CD4-positive, alpha-beta memory T cell (primary cell): ENCODE measurements around the gene FOXP1. TPM values are rescaled to one million over a fixed set of nuclear protein-coding genes. Genes with fewer than 3 reads are reported as not detected.

Experiments used
- CTCF ChIA-PET: fragments of 350-600 bp; sonication (Branson Sonifier 250); formaldehyde crosslinking; loops from one replicate; lab custom pipeline; 2021; ENCODE audit warnings: inconsistent platforms; ENCODE audit not compliant: partially characterized antibody; lab: Charles Lee
- POLR2A ChIA-PET: fragments of 350-600 bp; sonication (Branson Sonifier 250); formaldehyde crosslinking; loops from one replicate; lab custom pipeline; 2021; ENCODE audit not compliant: partially characterized antibody; lab: Charles Lee
- DNase-seq, 5 donors: peaks; one replicate each; pipeline versions ENCODE4 v3.0.0 to v3.0.0-alpha.2; 2020 to 2022; ENCODE audit warnings: mixed read lengths in 1 of 5
- H3K27ac ChIP-seq: one replicate; pipeline ENCODE4 v1.7.0; 2013; ENCODE audit warnings: low read depth, low read length
- H3K27me3 ChIP-seq: 2 replicates; pipeline ENCODE4 v1.7.0; 2013; ENCODE audit warnings: mild to moderate bottlenecking, low read length, moderate library complexity; ENCODE audit not compliant: insufficient read depth
- H3K36me3 ChIP-seq: 2 replicates; pipeline ENCODE4 v1.7.0; 2013; ENCODE audit warnings: mild to moderate bottlenecking, low read length, moderate library complexity; ENCODE audit not compliant: insufficient read depth
- H3K4me1 ChIP-seq: 2 replicates; pipeline ENCODE4 v1.7.0; 2013; ENCODE audit warnings: mild to moderate bottlenecking, low read length, moderate library complexity; ENCODE audit not compliant: insufficient read depth
- H3K4me3 ChIP-seq, 2 donors: one replicate each; pipeline ENCODE4 v1.7.0; 2013; ENCODE audit warnings: low read length in 2 of 2, mild to moderate bottlenecking in 1 of 2
- H3K9me3 ChIP-seq, 2 donors: one replicate each; pipeline ENCODE4 v1.7.0; 2013; ENCODE audit warnings: low read length in 2 of 2, control low read depth in 1 of 2; ENCODE audit not compliant: control insufficient read depth in 1 of 2
- H3K27ac Mint-ChIP-seq, 7 donors: one replicate each; pipeline ENCODE4 v1.8.0; 2020 to 2021; ENCODE audit warnings: mixed read lengths in 7 of 7, mild to moderate bottlenecking in 6 of 7, inconsistent platforms in 3 of 7, moderate library complexity in 3 of 7
- H3K27me3 Mint-ChIP-seq, 2 donors: one replicate each; pipeline ENCODE4 v1.8.0; 2020 to 2021; ENCODE audit warnings: mixed read lengths in 2 of 2
- H3K36me3 Mint-ChIP-seq, 2 donors: one replicate each; pipeline ENCODE4 v1.8.0; 2020 to 2021; ENCODE audit warnings: mixed read lengths in 2 of 2, inconsistent platforms in 1 of 2, mild to moderate bottlenecking in 1 of 2
- H3K4me1 Mint-ChIP-seq, 4 donors: one replicate each; pipeline ENCODE4 v1.8.0; 2020 to 2021; ENCODE audit warnings: mixed read lengths in 4 of 4, mild to moderate bottlenecking in 1 of 4
- H3K4me3 Mint-ChIP-seq, 8 donors: one replicate each; pipeline ENCODE4 v1.8.0; 2020 to 2021; ENCODE audit warnings: mixed read lengths in 8 of 8, mild to moderate bottlenecking in 7 of 8, moderate library complexity in 6 of 8, inconsistent platforms in 3 of 8
- H3K9me3 Mint-ChIP-seq, 8 donors: one replicate each; pipeline ENCODE4 v1.8.0; 2020 to 2021; ENCODE audit warnings: mixed read lengths in 8 of 8, mild to moderate bottlenecking in 5 of 8, inconsistent platforms in 3 of 8, moderate library complexity in 1 of 8
- intact Hi-C: fragments of 100-400 bp; cut with micrococcal nuclease; formaldehyde crosslinking; loops from one replicate; pipeline ENCODE4 v1.15.1; 2023
- polyA plus RNA-seq, 2 donors: library from polyadenylated mRNA; unstranded; fragments of 300-500 nt; fragmentation: Illumina TruSeq; gene quantifications; one replicate each; pipeline ENCODE4 v1.2.3, GENCODE V29; 2021
- total RNA-seq, 2 experiments: library from RNA; stranded (reverse); gene quantifications; one replicate each; pipeline ENCODE4 v1.2.3, GENCODE V29; 2021

Gene FOXP1
- total and polyA plus RNA-seq, 4 experiments from 2014 or later, result 189 to 348 (median 279) TPM

DNA sequence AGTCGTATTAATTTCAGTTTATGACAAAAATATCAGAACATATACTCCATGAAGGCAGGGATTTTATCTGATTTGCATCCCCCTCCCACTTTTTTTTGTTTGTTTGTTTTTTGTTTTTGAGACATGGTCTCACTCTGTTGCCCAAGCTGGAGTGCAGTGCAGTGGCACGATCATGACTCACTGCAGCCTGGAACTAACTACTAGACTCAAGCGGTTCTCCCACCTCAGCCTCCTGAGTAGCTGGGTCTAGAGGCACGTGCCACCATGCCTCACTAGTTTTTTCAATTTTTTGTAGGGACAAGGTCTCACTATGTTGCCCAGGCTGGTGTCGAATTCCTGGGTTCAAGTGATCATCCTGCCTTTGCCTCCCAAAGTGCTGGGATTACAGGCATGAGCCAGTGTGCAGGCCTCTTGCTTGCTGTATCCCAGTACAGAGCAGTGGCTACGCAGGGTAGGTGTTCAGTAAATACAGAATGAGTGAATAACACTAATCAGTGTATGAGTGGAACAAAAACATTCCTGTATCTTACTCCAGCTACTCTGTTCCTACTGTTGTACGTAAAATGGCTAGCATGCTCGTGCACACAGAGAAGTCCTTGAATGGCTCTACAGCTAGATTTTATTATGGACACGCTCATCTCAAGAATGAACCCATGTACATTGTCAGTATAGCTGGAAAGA lies 272.4 kb downstream of the FOXP1 start:
- H3K27me3 Mint-ChIP-seq, result no peaks in the 10 kb centered on the region
- ChIA-PET CTCF (no interaction called here), POLR2A (no interaction called here)
- Histone ChIP-seq H3K9me3 (no peaks in the 10 kb centered on the region), H3K27ac (no peak overlapping the region), H3K4me1 (peaks cover 48% of the 10 kb centered on the region), H3K4me3 (no peak overlapping the region), H3K27me3 (no peaks in the 10 kb centered on the region), H3K36me3 (no peaks in the 10 kb centered on the region)
- DNase-seq, result no peak
- intact Hi-C loops, result no loop called here
- H3K9me3 Mint-ChIP-seq, result no peaks in the 10 kb centered on the region
- peaks cover 22 to 27% of the 10 kb centered on the region in 2 donors for H3K36me3 Mint-ChIP-seq
- no peak overlapping the region for H3K4me3 Mint-ChIP-seq
- peaks cover 37 to 65% (median 50%) of the 10 kb centered on the region in 4 donors for H3K4me1 Mint-ChIP-seq
- peak overlapping the region in 3 of 7 donors; percentile 44 to 76 (median 66) for H3K27ac Mint-ChIP-seq

DNA sequence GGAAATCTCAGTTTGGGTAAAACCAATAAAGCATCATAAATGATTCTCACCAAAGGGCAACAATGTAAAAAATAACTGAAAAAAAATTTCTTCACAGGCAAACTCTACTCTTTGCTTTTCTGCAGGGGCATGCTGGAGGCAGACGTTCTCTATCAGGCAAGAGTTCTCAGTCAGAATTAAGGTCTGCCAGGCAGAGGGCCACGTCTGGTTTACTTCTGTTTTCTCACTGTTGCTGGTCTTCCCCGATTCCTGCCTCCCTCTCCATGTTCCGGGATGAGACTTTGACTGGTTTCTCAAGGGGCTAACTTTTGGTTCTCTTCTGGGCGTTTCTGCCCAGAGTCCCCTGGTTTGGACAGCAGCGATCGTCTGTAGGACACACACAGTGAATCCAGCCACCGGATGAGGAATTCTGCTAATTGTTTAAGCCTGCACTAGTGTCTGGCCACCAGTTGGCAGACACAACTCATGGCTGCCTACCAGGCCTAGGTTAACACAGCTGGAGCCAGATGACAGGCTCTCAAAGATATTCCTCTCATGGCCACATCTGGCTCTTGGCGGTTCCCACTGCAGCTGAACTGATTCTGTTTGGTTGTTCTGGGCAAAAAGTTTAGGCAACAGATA lies 273.1 kb downstream of the FOXP1 start:
- POLR2A ChIA-PET, result interaction anchor here (1.0 kb wide), 1 partner anchor 242 kb away, joined by 3 read pairs; no protein-coding TSS in a partner anchor
- Mint-ChIP-seq H3K36me3 (peaks cover 22 to 24% of the 10 kb centered on the region in 2 donors), H3K4me1 (peaks cover 39 to 65% (median 50%) of the 10 kb centered on the region in 4 donors), H3K27ac (peak overlapping the region; percentile 35 to 74 (median 63)), H3K4me3 (peak overlapping the region in 2 of 8 donors; percentile 29 to 46), H3K27me3 (no peaks in the 10 kb centered on the region), H3K9me3 (no peaks in the 10 kb centered on the region)
- no peak for DNase-seq
- CTCF ChIA-PET, result interaction anchor here (1.5 kb wide), 1 partner anchor 48 kb away, joined by 3 read pairs; no protein-coding TSS in a partner anchor
- Histone ChIP-seq H3K27me3 (no peaks in the 10 kb centered on the region), H3K27ac (no peak overlapping the region), H3K9me3 (no peaks in the 10 kb centered on the region), H3K4me1 (peaks cover 51% of the 10 kb centered on the region), H3K4me3 (no peak overlapping the region), H3K36me3 (no peaks in the 10 kb centered on the region)
- intact Hi-C loops, result no loop called here

DNA sequence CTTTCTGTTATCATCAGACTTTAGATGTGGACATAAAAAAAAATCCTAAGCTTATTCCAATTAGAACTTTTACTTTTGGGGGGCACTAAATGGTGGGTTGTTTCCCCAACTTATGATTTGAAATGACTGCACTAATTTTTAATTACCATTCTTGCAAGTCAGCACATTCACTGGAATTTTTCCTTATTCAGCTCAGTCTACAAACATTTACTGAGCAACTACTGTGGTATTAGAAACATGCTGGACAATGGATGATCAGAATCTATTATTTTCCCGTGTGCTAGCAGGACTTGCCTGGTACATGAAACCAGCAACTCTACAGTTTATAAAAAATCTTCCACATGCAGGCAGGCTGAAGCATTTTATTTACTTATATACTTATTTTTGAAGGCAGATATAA lies 273.6 kb downstream of the FOXP1 start:
- DNase-seq, result no peak
- Histone ChIP-seq H3K27ac (no peak overlapping the region), H3K9me3 (no peaks in the 10 kb centered on the region), H3K27me3 (no peaks in the 10 kb centered on the region), H3K4me3 (no peak overlapping the region), H3K4me1 (peaks cover 47% of the 10 kb centered on the region), H3K36me3 (no peaks in the 10 kb centered on the region)
- intact Hi-C loops, result loop anchor here (5.0 kb wide), 2 partner anchors 248 to 272 kb away; partner anchors contain the start of gene FOXP1
- ChIA-PET CTCF (interaction anchor here (1.5 kb wide), 1 partner anchor 49 kb away, joined by 3 read pairs; no protein-coding TSS in a partner anchor), POLR2A (interaction anchor here (1.0 kb wide), 1 partner anchor 241 kb away, joined by 3 read pairs; no protein-coding TSS in a partner anchor)
- Mint-ChIP-seq H3K4me1 (peaks cover 43 to 65% (median 52%) of the 10 kb centered on the region in 4 donors), H3K9me3 (no peaks in the 10 kb centered on the region), H3K27ac (peak overlapping the region in 5 of 7 donors; percentile 35 to 73 (median 63)), H3K27me3 (no peaks in the 10 kb centered on the region), H3K36me3 (peaks cover 22 to 26% of the 10 kb centered on the region in 2 donors), H3K4me3 (peak overlapping the region in 6 of 8 donors; percentile 22 to 71 (median 53))

DNA sequence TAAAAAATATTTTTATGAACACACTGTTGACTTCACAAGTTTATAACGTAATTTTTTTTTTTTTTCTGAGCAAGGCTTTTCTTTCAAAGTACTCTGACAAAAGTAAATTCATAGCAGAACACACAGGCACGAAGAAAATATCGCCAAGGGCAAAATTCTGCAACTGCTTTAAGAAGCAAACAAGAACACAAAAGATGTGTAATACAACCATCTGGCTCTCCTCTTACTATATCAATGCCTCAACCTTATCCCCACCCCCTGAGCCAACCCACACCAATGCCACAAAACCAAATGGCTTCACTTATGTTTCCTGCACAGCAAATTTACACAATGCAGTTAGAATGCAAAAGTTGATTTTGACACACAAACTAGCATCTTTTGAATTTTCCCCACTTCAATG lies 274.2 kb downstream of the FOXP1 start:
- POLR2A ChIA-PET, result interaction anchor here (1.0 kb wide), 1 partner anchor 240 kb away, joined by 3 read pairs; no protein-coding TSS in a partner anchor
- Histone ChIP-seq H3K27ac (no peak overlapping the region), H3K4me1 (peaks cover 47% of the 10 kb centered on the region), H3K27me3 (no peaks in the 10 kb centered on the region), H3K36me3 (no peaks in the 10 kb centered on the region), H3K4me3 (no peak overlapping the region), H3K9me3 (no peaks in the 10 kb centered on the region)
- Mint-ChIP-seq H3K9me3 (no peaks in the 10 kb centered on the region), H3K4me1 (peaks cover 45 to 71% (median 55%) of the 10 kb centered on the region in 4 donors), H3K27ac (peak overlapping the region in 6 of 7 donors; percentile 9 to 73 (median 30)), H3K36me3 (peaks cover 22 to 26% of the 10 kb centered on the region in 2 donors), H3K4me3 (peak overlapping the region in 6 of 8 donors; percentile 22 to 71 (median 53)), H3K27me3 (no peaks in the 10 kb centered on the region)
- peak in 4 of 5 donors; percentile 18 to 37 (median 18) for DNase-seq
- intact Hi-C loops, result loop anchor here (5.0 kb wide), 2 partner anchors 247 to 273 kb away; partner anchors contain the start of gene FOXP1
- CTCF ChIA-PET, result interaction anchor here (1.5 kb wide), 1 partner anchor 50 kb away, joined by 3 read pairs; no protein-coding TSS in a partner anchor

DNA sequence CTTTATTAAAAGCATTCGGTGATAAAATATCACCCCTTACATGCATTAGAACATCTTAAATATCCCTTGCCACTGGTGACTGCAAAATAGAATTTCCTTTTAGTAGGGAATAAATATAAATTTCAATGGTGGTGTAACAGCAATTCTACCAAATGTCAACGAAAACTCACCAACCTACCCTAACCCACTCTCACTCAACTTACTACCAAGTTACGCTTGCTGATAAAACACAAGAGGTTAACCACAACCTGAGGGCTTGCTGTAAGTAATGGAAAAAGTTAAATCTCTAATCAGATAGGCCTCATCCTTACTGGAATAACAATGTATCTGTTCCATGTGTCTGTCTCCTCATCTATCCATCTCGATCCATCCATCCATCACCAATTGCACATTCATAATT lies 274.7 kb downstream of the FOXP1 start:
- no peak overlapping the region for H3K27ac ChIP-seq
- CTCF ChIA-PET, result interaction anchor here (1.5 to 1.6 kb wide), 2 partner anchors 50 to 203 kb away, joined by 3 to 5 read pairs; no protein-coding TSS in a partner anchor
- no peaks in the 10 kb centered on the region for H3K27me3 ChIP-seq
- peaks cover 49 to 76% (median 60%) of the 10 kb centered on the region in 4 donors for H3K4me1 Mint-ChIP-seq
- H3K36me3 ChIP-seq, result no peaks in the 10 kb centered on the region
- H3K9me3 Mint-ChIP-seq, result no peaks in the 10 kb centered on the region
- H3K27ac Mint-ChIP-seq, result peak overlapping the region in 4 of 7 donors; percentile 14 to 54 (median 33)
- no peaks in the 10 kb centered on the region for H3K9me3 ChIP-seq
- POLR2A ChIA-PET, result no interaction called here
- peaks cover 51% of the 10 kb centered on the region for H3K4me1 ChIP-seq
- H3K4me3 ChIP-seq, result no peak overlapping the region
- H3K36me3 Mint-ChIP-seq, result peaks cover 22 to 26% of the 10 kb centered on the region in 2 donors
- H3K4me3 Mint-ChIP-seq, result peak overlapping the region in 4 of 8 donors; percentile 22 to 67 (median 48)
- no peak for DNase-seq
- intact Hi-C loops, result loop anchor here (5.0 kb wide), 2 partner anchors 247 to 273 kb away; partner anchors contain the start of gene FOXP1
- H3K27me3 Mint-ChIP-seq, result no peaks in the 10 kb centered on the region

DNA sequence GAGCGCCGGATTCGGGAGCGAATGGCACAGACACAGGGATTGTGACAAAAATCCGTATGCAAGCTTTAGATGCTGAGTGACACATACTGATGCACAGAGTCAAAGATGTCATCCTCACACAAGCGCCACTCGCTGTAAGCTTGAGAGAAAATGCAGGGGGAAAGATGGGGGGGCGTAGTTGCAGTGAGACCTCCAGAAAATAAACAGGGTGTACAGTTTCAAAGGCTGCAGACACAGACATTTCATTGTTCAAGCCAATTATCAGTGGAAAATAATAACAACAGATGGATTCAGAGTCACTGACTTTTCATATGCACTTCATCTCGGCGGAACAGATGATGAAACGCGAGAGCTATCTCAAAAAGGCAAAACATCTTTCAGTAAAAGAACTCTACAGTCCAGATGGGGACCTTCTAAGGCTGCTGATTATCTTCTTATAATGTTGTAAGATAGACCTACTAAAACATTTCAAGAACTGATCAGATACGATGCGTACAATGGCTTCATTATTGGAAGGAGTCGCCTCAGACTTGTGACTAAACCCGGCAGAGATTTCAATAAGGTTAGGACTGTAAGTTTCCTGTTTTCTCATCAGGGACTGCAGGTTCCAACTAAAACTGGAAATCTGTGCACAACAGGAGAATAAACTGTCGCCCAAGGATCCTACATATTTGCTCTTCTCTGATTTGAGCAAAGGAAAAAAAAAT lies 275.4 kb downstream of the FOXP1 start:
- peaks cover 22 to 26% of the 10 kb centered on the region in 2 donors for H3K36me3 Mint-ChIP-seq
- ChIA-PET CTCF (interaction anchor here (1.4 to 1.6 kb wide), 2 partner anchors 48 to 203 kb away, joined by 3 to 5 read pairs; no protein-coding TSS in a partner anchor), POLR2A (no interaction called here)
- H3K27me3 Mint-ChIP-seq, result no peaks in the 10 kb centered on the region
- Histone ChIP-seq H3K9me3 (no peaks in the 10 kb centered on the region), H3K27me3 (no peaks in the 10 kb centered on the region), H3K4me3 (no peak overlapping the region), H3K27ac (no peak overlapping the region), H3K36me3 (no peaks in the 10 kb centered on the region), H3K4me1 (peaks cover 57% of the 10 kb centered on the region)
- intact Hi-C loops, result loop anchor here (2.0 to 5.0 kb wide), 3 partner anchors 246 to 301 kb away; partner anchors contain the start of gene FOXP1
- H3K4me1 Mint-ChIP-seq, result peaks cover 53 to 83% (median 65%) of the 10 kb centered on the region in 4 donors
- peak overlapping the region in 6 of 7 donors; percentile 0 to 43 (median 34) for H3K27ac Mint-ChIP-seq
- no peaks in the 10 kb centered on the region for H3K9me3 Mint-ChIP-seq
- no peak for DNase-seq
- H3K4me3 Mint-ChIP-seq, result peak overlapping the region in 6 of 8 donors; percentile 0 to 35 (median 14)
